ENCODE measurements around the gene ABCG1.
A peak's percentile ranks its signal among the peaks of the same experiment; 100 is the strongest.
"Not testable (repeated sequence)": the region's sequence is repeated elsewhere in the genome, so short reads cannot be mapped to it uniquely, and the experiment has no call there.

The ABCG1 gene

DNA sequence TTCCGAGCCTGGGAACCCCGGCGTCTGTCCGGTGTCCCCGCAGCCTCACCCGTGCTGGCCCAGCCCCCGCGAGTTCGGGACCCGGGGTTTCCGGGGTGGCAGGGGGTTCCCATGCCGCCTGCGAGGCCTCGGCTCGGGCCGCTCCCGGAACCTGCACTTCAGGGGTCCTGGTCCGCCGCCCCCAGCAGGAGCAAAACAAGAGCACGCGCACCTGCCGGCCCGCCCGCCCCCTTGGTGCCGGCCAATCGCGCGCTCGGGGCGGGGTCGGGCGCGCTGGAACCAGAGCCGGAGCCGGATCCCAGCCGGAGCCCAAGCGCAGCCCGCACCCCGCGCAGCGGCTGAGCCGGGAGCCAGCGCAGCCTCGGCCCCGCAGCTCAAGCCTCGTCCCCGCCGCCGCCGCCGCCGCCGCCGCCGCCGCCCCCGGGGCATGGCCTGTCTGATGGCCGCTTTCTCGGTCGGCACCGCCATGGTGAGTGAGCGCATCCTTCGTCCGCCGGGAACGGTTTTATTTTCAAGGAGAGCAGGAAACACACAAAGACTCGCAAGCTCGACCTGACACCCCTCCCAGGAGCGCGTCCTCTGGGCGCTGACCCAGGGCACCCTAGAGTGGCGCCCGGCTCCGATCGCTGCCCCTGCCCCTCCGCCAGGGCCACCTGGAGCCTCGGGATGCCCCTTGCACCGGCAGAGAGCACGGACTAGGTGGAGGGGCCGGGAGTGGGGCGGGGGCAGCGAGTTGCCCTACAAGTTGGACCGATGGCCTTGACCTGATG is at the start of gene ABCG1:
ABCG1 (plus strand) TSS at position 305 of the 770 bp plus-strand sequence; CDS start at position 428, 123 bp downstream.
- peak; percentile 48 for DNase-seq

DNA sequence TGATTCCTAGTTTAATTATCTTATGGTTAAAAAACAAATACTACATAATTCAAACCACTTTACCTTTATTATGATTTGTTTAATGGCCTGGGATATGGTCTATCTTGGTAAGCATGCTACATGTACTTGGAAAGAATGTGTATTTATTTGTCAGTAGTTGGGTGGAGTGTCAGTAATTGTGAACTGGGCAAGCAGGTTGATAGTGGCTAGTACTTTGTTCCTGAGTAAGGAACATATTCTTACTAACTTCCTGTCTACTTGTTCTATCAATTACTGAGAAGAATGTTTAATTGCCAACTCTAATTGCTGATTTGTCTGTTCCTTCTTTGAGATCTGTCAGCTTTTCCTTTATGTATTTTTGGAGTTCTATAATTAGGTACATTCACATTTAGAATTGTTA is 49.2 kb upstream of the ABCG1 start:
- DNase-seq, result no peak

DNA sequence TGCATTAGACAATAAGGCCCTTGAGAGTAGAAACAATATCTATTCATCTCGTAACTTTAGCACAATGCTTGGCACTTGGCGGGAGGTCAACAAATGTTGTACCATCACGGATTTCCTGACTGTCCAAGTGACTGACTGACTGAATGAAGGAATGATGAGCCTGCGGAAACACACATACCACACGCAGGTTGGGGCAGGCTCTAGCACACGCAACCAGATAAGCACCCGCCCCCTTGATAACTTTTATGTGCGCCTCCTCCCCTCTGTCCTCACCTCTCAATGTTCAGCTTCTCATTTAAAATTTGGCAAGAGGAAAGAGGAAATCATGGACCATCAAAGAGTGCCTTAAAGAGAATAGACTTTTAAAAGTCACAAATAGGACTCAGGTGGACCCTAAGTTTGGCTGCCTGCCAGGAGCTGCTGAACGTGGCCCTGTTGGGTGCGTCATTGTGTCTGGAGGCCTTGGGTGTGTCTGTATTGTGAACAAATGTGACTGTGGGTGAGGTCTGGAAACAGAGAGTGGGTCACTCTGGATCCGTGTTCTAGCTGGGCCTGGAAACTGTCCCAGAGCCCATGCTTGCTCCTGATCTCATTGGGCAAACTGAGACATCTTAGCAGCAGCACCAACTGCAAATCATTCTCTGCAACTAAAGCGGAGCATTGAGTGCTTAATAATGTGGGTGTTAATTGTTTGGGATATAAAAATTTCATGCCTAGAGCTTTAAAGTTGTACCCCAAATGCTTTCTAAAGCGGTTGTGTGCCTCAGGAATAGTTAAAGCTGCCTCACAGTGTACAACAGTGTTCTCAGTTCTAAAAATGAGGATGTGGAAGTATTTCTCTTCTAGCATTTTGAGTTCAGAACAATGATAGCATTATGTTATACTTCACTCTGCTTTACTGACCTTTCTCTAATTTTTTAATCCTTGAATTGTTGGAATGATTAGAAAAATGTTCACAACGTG is 47.6 kb upstream of the ABCG1 start:
- DNase-seq, result no peak

DNA sequence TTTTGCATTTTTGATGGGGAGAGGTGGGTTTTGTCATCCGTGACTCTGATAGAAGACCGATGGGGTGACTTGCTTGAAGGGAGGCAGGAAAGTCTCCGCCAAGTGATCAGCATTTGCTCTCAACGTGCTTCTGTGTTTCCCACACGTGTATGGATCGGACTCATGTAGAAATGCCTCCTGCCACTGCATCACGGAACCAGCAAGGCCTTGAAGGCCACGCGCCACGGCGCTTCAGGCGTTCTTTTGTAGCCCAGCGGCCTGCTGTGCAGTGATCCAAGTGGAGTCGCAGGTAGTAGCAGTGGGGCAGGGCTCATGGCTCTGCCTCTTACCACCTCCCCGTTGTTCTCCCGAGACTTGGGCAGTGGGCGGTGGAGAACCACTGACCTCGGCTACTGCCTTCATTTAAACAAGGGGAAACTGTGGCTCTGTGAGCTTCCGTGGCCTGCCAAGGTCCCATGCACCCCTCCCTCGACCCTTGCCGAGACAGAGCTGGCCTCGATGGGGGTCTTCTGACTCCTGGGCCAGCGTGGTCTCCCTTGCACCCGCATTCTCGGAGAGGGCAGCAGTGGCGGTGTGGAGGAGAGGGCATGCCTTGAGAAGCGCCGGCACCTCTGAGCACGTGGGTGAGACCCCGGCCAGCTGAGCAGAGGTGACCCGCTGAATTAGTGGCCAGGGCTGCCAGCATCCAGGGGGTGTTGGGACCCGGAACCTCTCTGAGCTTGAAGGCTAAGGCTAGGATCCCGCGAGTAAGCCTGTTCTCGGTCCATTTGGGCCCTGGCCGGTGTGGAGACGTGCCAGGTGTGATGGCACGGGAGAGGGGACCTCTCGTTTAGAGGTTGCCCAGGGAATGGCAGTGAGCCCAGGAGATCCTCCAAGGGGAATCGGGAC is 46.1 kb upstream of the ABCG1 start:
- DNase-seq, result no peak

DNA sequence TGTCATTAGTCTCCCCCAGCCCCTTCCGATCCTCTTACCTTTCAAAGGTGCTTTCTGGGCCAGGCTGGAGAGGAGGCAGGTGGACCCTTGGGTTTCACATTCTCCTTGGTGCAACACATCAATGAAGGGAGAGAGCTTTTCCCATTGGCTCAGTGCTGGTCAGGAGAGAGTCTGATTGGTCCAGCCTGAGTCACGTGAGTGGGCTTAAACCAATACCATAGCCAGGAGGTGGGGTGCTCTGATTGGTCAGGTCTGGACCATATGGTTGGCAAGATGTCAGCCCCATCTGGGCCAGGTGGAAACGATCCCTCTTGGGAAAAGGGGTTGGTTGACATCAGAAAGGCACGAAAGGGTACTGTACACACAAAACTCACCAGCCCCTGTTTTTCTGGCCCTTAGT is 44.8 kb upstream of the ABCG1 start:
- peak; percentile 29 for DNase-seq

DNA sequence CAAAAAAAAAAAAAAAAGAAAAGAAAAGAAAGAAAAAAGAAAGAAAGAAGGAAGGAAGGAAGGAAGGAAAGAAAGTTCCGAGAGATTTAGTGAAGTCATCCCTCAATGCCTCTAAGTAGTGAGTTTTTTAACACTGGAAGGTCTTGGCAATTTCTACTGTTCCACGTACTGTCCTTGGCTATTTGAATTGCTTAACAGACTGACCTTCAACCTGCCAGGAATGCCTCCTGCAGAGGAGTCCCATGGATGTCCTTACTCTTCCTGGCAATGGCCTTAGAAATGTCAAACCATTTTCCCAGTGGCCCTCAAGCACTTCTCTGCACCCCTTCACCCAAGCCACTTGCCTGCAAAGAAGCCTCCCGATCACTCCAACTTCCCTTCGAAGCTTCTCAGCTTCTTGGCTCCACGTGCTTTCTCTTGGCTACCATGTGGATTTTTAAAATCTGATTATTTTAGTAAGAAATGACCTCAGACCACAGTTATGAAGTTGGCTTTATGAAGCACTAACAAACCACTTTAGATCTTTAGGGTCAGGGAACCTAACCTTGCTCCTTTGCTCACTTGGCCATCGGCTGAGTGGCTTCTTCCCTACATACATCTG is 43.7 kb upstream of the ABCG1 start:
- no peak for DNase-seq

DNA sequence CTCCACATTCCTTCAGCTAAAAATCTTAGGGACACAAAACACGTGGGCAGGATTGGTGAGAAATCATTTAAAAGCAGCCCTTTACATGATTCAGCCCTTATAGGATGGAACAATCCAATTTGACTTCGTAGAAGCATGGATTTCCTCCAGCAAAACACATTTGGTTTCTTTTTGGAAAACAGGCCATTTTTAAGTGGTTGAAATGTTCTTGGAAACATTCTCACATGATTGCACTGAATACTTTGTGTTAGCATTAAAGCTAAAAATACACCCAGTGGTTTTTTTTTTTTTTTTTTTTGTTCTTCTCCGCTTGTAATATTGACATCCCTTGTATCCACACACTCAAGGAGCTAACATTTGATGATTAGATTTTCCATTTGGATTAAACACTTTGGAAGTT is 42.1 kb upstream of the ABCG1 start:
- no peak for DNase-seq

DNA sequence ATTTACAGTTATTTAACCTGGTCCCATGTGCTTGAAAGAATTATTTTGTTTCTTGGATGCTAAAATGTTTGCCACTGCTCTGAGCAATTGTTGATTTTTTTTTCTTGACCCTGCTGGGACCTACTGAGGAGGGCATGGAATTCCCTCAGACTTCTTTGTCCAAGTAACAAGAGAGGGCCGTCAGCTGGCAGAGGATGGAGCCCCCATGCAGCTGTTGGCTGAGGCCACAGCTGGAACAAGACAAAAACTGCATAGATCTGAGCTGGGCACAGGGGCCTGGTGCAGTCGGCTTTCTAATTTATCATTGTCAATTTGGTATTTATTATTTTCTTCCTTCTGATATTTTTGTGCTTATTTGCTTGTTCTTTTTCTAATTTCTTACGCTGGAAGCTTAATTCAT is 39.6 kb upstream of the ABCG1 start:
- no peak for DNase-seq

DNA sequence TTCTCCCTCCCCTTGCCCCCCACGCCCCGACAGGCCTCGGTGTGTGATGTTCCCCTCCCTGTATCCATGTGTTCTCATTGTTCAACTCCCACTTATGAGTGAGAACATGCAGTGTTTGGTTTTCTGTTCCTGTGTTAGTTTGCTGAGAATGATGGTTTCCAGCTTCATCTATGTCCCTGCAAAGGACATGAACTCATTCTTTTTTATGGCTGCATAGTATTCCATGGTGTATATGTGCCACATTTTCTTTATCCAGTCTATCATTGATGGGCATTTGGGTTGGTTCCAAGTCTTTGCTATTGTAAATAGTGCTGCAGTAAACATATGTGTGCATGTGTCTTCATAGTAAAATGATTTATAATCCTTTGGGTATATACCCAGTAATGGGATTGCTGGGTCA is 38.9 kb upstream of the ABCG1 start:
- DNase-seq, result not testable (repeated sequence)

DNA sequence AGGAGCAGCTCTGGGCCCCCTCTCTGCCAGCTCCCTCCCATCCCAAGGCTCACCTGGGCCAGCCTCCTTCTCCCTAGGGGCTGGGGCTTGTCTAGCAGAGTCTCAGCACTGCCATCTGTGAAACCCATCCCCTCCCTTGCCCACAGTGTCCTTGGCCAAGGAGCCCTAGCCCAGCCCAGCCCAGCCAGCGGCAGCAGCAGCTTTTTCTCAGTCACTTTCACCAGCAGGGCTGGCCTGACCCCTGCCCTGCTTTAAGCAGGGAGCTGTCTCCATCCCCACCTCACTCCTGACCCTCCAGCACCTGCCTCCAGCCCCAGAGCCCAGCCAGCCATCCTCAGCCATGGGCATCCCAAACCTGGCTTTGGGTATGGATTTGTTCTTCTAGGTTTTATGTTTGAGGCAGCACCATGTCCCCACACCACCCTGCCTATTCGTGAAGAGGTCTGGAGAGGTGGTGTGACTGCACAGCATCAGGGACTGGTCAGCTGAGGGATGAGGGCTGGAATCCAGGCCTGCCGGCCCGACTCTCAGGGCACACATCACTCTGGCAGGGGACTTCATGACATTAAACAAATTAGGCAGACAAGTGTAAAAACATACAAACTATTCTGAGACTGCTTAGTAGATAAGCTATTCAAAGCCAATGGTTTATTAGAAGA is 36.1 kb upstream of the ABCG1 start:
- no peak for DNase-seq

DNA sequence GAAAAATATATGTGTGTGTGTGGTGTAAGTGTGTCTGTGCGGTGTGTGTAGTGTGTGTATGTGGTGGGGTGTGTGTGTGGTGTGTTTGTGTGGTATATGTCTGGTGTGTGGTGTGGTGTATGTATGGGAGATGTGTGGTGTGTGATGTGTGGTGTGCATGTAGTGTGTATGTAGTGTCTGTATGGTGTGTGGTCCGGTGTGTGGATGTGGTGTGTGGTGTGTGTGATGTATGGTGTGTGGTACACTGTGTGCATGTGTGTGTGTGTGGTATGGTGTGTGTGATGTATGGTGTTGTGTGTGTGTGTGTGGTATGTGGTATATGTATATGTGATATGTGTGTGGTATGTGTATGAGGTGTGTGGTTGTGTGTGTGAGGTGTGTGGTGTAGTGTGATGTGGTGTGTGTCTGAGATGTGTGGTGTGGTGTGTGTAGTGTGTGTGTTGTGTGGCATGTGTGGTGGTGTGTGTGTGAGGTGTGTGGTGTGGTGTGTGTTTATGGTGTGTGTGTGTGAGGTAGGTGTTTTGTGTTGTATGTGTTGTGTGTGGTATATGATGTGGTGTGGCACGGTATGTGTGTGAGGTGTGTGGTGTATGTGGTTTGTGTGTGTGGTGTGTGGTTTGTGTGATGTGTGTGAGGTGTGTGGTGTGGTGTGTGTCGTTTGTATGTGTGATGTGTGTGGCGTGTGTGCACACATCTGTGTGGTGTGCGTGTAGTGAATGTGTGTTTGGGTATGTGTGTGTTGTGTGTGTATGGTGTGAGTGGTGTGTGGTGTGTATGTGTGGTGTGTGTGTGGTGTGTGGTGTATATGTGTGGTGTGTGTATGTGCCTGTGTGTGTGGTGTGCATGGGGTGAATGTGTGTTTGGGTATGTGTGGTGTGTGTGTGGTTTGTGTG is 35.3 kb upstream of the ABCG1 start:
- DNase-seq, result no peak

DNA sequence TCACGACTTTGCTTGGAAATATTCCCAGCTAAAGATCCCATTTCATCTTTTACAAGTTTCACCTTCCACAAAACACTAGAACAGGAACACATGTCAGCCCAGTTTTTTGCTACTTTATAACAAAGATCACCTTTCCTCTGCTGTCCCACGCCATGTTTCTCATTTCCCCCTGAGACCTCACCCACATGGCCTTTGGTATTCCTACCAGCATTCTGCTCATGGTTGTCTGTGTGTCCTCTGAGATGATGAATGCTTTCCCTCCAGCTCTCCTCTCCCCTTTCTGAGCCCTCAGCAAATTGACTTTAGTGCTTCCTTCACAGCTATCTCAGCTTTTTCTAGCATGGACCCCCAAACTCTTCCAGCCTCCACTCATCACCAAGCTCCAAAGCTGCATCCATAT is 32.3 kb upstream of the ABCG1 start:
- no peak for DNase-seq

DNA sequence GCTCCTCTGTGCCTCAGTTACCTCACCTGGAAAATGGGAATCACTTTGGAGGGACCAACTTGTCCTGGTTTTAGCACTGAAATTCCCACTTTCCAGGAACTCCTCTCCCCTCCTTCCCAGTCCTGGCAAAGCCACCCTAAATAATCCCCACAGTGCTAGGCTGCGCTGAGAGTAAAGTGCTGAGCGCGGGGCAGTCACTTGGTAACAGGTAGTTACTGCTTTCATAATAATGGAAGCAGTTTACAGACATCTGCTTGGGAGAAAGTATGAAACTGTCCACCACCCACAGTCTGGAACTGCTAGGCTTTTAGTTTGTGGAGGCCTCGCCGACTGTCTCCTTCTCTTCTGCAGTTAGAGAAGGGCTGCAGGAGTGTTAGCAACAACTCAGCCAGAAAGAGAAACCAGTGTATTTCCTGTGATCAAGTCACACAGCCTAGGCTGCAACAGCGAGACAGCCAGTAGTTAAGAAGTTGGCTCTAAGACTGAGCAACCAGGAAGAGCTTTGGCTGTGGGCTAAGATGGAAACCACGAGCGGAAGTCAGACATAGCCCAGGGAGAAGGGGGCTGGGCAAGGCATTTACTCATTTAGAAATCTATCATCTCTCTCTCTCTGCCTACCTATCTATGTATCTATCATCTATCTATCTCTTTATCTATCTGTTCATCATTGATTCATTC is 30.8 kb upstream of the ABCG1 start:
- no peak for DNase-seq

DNA sequence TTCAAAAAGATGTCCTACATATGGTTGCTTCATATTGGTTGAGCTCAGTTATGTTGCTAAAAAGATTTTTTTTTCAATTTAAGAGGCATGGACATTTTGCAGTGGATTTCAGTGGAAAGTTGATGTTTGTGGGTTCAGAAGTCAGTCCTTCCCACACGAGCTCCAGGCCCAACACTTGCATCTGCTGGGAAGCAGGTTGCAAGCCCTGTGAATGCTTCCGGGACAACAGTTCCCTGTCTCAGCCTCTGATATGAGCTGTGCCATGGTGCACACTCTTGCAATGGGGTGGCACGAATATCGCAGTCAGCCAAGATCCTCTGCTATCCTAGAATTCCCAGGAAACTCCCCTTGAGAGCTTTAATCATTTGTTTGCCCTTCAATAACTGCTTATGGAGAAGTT is 30.3 kb upstream of the ABCG1 start:
- no peak for DNase-seq

DNA sequence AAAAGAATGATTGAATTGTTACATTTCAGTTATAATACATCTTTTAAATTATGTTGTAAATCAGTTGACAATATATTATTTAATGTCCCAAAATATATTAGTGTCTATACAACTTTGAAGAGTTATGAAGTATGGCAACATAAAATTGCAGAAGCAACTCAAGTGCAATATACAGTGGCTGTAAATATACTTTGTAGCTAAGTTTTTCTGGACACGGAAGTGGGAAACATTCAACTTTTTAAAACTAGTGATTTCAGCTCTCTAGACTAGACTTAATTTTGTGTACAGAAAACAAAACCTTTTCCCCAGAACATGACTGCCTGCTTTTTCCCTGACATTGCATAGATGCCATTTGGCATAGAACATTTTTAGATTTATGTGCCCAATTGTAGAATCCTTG is 29.5 kb upstream of the ABCG1 start:
- no peak for DNase-seq

DNA sequence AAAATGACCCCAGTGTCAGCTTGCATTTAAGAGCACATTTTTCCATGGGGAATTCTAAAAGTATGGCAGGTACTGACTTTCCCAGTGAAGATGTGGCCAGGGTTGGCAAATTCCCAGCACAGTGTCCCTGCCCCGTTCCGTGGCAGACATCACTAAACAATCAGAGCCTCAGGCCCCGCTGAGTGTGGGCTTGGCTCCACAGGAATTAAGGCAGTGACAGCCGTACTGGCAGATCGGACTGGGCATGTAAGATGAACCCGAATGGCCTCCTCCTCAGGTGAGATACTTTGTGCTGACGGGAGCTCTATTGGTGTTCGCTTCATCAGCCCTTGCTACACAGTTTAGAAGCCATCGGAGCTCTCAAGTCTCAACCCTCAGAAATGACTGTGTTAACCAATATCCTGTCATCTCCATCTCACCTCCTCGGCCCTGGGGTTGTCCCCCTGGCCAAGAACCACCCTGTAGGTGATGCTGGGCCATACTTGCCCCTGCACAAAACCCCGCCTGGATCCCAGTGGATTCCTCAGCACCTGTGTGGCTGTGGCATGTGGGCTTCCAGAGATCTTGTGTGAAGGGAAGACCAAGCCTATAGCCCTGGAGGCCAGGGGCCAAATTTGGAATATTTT is 29.0 kb upstream of the ABCG1 start:
- DNase-seq, result no peak

DNA sequence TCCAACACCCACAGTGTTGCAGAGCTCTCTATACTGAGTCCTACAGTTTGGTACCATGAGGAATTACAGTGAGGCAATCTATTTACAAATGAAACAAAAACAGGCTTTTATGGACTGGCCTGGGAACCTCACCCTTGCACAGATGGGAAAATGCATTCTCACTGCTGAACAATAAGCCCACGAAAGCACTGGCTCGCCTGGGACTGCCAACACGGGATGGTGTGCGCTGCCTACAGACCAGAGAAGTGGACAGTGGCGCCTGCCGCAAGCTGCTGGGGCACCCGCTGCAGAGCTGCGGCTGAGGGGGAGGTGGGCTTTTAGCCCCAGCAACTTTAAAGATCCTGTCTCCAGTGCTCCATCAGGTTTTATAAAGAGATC is 28.5 kb upstream of the ABCG1 start:
- no peak for DNase-seq

DNA sequence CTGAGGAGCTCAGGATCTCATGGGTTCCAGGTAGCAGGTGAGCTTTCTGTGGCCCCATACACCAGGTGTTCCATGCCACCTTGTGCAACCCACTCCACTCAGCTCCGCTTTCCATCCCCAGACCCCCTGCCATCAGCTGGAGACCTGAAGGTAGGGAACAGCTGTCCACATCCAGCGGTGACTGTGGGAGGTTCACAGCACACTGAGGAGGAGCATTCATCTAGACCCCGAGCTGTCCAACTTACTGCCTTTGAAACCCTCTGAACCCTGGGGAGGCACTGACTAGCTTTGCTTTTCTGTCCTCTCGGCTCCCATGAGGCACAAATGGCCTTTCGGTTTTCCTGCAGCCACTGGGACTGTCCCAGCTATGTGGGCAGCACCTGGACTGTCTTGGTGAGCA is 27.9 kb upstream of the ABCG1 start:
- DNase-seq, result no peak

DNA sequence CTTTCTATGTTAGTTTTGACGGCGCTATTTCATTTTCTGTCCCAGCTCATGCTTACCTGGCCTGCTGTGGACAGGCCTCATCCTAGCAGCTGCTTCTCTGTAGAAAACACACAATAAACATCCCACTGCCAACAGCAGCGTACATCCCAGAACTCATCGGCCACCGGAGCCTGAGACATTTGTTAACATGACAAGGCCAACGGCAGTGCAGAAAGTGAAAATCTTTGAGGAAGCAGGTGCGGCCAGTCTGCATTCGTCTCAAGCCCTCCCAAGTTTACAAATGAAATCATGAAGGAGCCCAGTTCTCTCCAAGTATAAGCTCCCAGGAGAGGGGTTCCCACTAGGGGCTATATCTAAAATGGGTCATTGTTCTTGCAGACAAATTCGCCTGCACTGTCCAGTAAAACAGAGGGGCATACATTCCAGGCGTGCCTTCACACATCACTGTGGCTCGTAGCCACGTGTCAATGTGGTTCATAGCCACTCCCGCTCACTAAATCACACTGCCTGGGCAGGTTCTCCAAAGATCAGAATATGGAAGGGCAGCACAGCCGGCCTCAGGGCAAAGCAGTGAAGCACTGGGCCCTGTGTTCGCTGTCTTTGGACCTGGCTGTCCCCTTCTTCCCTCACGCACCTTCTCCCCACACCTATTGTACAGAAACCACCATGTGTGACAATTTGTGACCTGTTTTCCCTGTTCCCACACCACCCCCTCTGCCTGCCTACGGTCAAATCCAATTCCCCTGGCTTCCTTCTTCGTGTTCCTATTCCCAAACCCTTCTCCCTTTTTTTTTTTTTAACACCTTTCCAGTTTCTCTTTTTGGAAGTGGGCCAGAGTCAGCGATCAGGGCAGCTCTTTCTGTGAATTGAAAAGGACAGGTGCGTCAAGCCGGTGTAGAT is 27.0 kb upstream of the ABCG1 start:
- DNase-seq, result no peak

Data from NCI-H1436 (cell line).